Esophagus squamous epithelium (tissue), 4 donors: ENCODE data around the gene VPS26B.

ENCODE experiments used
- POLR2A ChIP-seq, 4 donors: fragments of 450-650 bp; IDR thresholded peaks; one replicate each; pipeline ENCODE4 v1.6.1; 2017; ENCODE audit warnings: antibody characterized with exemption in 4 of 4, mild to moderate bottlenecking in 4 of 4, moderate library complexity in 3 of 4
- TF ChIP-seq, protein P1 (sequence below), 6 experiments: fragments of 450-650 bp in 4 of 6; fragments of 200-600 bp in 2 of 6; sonication (generic) in 2 of 6; IDR thresholded peaks; one replicate each; pipeline ENCODE4 v1.5.1; 2016 to 2019; ENCODE audit warnings: antibody characterized with exemption in 6 of 6, mild to moderate bottlenecking in 4 of 6, moderate library complexity in 4 of 6

DNA sequence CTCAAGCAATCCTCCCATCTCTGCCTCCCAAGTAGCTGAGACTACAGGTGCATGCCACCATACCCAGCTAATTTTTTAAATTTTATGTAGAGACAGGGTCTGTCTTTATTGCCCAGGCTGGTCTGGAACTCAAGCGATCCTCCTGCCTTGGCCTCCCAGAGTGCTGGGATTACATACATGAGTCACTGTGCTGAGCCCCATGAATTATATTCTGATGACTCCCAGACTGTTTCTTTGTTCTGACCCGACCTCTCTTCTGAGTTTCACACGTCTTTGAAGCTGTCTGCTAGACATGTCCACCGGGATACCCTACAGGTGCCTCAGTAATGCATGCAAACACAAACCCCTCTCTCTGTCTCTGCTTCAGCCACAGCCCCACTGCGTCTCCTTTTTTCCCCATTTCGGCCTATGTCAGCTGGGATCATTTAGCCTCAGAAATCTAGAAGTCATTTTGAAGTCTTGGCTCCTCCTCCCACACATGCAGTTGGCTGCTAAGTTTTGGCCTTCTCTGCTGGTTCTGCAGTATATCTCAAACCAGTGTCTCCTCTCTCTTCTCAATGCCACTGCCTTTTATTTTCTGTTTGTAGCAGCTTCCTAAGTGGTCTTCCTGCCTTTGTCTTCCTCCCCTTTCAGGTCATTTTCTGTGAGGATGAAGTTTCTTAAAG is 4.8 kb downstream of the VPS26B start:
- TF ChIP-seq, protein P1, sequence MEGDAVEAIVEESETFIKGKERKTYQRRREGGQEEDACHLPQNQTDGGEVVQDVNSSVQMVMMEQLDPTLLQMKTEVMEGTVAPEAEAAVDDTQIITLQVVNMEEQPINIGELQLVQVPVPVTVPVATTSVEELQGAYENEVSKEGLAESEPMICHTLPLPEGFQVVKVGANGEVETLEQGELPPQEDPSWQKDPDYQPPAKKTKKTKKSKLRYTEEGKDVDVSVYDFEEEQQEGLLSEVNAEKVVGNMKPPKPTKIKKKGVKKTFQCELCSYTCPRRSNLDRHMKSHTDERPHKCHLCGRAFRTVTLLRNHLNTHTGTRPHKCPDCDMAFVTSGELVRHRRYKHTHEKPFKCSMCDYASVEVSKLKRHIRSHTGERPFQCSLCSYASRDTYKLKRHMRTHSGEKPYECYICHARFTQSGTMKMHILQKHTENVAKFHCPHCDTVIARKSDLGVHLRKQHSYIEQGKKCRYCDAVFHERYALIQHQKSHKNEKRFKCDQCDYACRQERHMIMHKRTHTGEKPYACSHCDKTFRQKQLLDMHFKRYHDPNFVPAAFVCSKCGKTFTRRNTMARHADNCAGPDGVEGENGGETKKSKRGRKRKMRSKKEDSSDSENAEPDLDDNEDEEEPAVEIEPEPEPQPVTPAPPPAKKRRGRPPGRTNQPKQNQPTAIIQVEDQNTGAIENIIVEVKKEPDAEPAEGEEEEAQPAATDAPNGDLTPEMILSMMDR (IDR thresholded peaks at IDR 0.05), result no peak
- no peak for TF ChIP-seq POLR2A (IDR thresholded peaks at IDR 0.05)
